Lung (tissue), 12 donors: Measurements from ENCODE around the gene ANTXRL. TPM values are rescaled to one million over a fixed set of nuclear protein-coding genes. Genes with fewer than 3 reads are reported as not detected.
A peak's percentile ranks its signal among the peaks of the same experiment; 100 is the strongest.
"Not testable (repeated sequence)": the region's sequence is repeated elsewhere in the genome, so short reads cannot be mapped to it uniquely, and the experiment has no call there.

ENCODE experiments used
- ATAC-seq: fragments of 200-7000 bp; cut with Tn5 transposase; one replicate; pipeline ENCODE4 v1.9.1; 2020; ENCODE audit warnings: moderate number of reproducible peaks; ENCODE audit not compliant: insufficient read depth, low FRiP score
- DNase-seq, 3 donors: peaks; one replicate each; pipeline ENCODE4 v3.0.0-alpha.2; 2013 to 2017
- H3K27ac ChIP-seq, 2 donors: one replicate each; pipeline ENCODE4 v1.5.1; 2013; ENCODE audit warnings: mild to moderate bottlenecking in 2 of 2, moderate library complexity in 2 of 2, control low read depth in 1 of 2, inconsistent platforms in 1 of 2, low read depth in 1 of 2, low read length in 1 of 2
- H3K27me3 ChIP-seq, 3 donors: one replicate each; pipeline ENCODE4 v1.5.1; 2013; ENCODE audit warnings: low read length in 2 of 3; ENCODE audit not compliant: control insufficient read depth in 3 of 3, insufficient read depth in 3 of 3
- H3K36me3 ChIP-seq, 4 donors: one replicate each; pipeline ENCODE4 v1.5.1; 2013; ENCODE audit warnings: low read length in 4 of 4, mild to moderate bottlenecking in 1 of 4, moderate library complexity in 1 of 4; ENCODE audit not compliant: control insufficient read depth in 4 of 4, insufficient read depth in 4 of 4
- H3K4me1 ChIP-seq, 5 donors: one replicate each; pipeline ENCODE4 v1.5.1; 2013; ENCODE audit warnings: low read length in 5 of 5, mild to moderate bottlenecking in 2 of 5, moderate library complexity in 1 of 5; ENCODE audit not compliant: control insufficient read depth in 5 of 5, insufficient read depth in 5 of 5
- H3K4me3 ChIP-seq: one replicate; pipeline ENCODE4 v1.5.1; 2013; ENCODE audit warnings: mild to moderate bottlenecking, control low read depth, moderate library complexity
- H3K9ac ChIP-seq, 2 donors: one replicate each; pipeline ENCODE4 v1.5.1; 2013; ENCODE audit warnings: low read length in 2 of 2, control low read depth in 1 of 2; ENCODE audit not compliant: insufficient read depth in 1 of 2
- H3K9me3 ChIP-seq, 4 donors: one replicate each; pipeline ENCODE4 v1.5.1; 2013; ENCODE audit warnings: low read length in 3 of 4, mild to moderate bottlenecking in 1 of 4, moderate library complexity in 1 of 4; ENCODE audit not compliant: control insufficient read depth in 4 of 4, insufficient read depth in 3 of 4
- WGBS, 2 donors: extraction: QIAGEN DNeasy Blood & Tissue Kit; methylation state at CpG; one replicate each; pipeline ENCODE4 v1.1.7; 2013; 5-methylcytosine and 5-hydroxymethylcytosine counted together
- polyA plus RNA-seq, 2 donors: library from polyadenylated mRNA; stranded (reverse); fragments of 200-250 nt; gene quantifications; one replicate each; pipeline ENCODE4 v1.2.1, GENCODE V29; 2013
- total RNA-seq, 2 donors: library from RNA; depleted of rRNA in 1 of 2; stranded (reverse); fragments of >200 nt in 1 of 2; gene quantifications; one replicate each; pipeline ENCODE4 v1.2.1, GENCODE V29; 2014 to 2021
- TF ChIP-seq, protein P1 (sequence below): IDR thresholded peaks from 2 replicates; pipeline ENCODE4 v1.5.1; 2012; ENCODE audit warnings: mild to moderate bottlenecking; ENCODE audit errors: control extremely low read depth, extremely low read depth
- donor health status: control.
- donor health status: control.
- donor health status: Bipolar disorder and iron deficiency.
- donor health status: healthy.
- donor health status: DM: yes; HTN: yes; CAD: no.

The ANTXRL gene
- total and polyA plus RNA-seq, 4 donors = not detected

DNA sequence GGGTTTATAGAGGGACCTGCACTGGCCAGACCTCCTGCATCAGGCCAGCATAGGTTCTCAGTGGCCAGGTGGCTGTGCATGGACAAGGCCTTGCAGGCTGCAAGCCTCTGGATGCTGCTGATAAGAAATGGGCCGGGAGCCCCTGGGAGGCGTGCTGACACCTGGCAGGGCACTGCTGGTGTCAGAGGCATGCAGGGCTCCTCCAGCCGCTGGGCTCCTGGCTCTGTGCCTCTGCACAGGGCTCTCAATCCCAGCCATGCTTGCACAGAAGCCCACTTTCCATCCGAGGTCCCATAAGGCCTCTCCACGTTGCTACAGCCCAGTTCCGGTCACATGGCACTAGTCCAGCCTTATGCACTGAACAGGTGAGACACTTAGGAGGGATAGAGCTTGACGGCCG, 27.3 kb downstream of the ANTXRL start:
- Histone ChIP-seq H3K27ac (no peak overlapping the region), H3K4me1 (peaks cover 1 to 6% (median 5%) of the 10 kb centered on the region in 5 donors), H3K27me3 (no peaks in the 10 kb centered on the region), H3K9ac (no peak overlapping the region), H3K36me3 (no peaks in the 10 kb centered on the region), H3K4me3 (no peak overlapping the region), H3K9me3 (no peaks in the 10 kb centered on the region)
- WGBS, 2 donors = 86 to 90% methylated on average over 8 of the region's 8 CpGs
- DNase-seq = peak in 1 of 3 donors; percentile 7
- no peak for ATAC-seq
- TF ChIP-seq, protein P1, sequence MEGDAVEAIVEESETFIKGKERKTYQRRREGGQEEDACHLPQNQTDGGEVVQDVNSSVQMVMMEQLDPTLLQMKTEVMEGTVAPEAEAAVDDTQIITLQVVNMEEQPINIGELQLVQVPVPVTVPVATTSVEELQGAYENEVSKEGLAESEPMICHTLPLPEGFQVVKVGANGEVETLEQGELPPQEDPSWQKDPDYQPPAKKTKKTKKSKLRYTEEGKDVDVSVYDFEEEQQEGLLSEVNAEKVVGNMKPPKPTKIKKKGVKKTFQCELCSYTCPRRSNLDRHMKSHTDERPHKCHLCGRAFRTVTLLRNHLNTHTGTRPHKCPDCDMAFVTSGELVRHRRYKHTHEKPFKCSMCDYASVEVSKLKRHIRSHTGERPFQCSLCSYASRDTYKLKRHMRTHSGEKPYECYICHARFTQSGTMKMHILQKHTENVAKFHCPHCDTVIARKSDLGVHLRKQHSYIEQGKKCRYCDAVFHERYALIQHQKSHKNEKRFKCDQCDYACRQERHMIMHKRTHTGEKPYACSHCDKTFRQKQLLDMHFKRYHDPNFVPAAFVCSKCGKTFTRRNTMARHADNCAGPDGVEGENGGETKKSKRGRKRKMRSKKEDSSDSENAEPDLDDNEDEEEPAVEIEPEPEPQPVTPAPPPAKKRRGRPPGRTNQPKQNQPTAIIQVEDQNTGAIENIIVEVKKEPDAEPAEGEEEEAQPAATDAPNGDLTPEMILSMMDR = no peak

DNA sequence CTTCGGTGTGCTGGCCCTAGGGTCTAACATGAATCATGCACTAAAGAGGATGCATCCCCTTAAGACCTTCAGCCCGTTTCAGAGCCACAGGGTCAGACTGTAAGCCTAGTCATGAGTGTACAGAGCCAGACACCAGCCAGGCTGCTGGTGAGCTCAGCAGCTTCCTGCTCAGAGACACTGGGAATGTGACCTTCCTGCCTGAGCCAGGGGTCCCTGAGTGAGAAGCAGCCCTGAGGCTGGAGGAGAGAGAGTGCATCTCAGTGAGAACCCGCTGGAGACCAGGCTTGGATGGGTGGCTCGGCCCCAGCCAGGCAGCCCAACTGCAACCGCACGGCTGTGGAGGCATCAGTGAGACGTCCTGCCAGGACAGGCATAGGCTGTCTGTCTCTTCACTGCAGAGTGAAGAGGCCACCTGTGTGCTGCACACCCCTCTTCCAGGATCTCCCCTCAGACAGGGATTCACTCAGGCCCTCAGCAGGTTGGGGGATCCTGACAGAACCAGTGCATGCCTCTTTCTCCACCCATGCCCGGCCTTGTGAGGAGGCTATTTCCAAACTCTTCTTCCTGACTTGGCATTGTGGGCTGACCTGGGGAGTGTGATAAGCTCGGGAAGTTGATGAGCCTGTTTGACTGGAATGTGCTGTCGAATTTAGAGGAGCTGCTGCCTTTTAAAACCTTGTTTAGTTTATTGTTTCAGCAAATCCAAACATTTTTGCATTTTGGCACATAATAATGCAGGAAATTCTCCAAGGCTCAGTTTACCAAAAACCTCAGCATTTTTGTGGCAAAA, 28.5 kb downstream of the ANTXRL start:
- not testable (repeated sequence) for H3K4me3 ChIP-seq, H3K9me3 ChIP-seq, H3K27me3 ChIP-seq, H3K27ac ChIP-seq, H3K4me1 ChIP-seq, H3K36me3 ChIP-seq, H3K9ac ChIP-seq
- DNase-seq = peak; percentile 23 to 56 (median 51)
- ATAC-seq = peak; percentile 41
- WGBS, 2 donors = 69 to 71% methylated on average over 10 of the region's 10 CpGs

DNA sequence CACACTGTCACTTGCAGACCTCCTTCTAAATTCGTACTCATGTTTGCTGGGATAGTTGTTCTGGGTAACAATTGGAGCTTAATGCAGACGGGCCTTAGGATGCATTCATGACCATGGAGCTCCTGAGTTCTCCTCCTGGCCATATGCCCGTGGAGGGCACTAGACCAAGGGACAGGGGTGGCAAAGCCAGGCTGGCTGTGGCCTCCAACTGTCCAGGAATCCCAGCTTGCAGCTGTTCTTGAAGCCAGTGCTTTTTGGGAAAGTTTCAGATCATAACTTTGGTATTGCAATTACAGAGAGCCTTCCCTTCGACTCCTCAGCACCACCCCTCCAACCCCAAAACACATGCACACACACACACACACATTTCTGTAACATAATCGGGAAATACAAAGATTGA, 30.6 kb downstream of the ANTXRL start:
- Histone ChIP-seq H3K9me3 (no peaks in the 10 kb centered on the region), H3K27ac (no peak overlapping the region), H3K27me3 (no peaks in the 10 kb centered on the region), H3K36me3 (no peaks in the 10 kb centered on the region), H3K4me3 (no peak overlapping the region), H3K4me1 (peaks cover 1 to 7% (median 6%) of the 10 kb centered on the region in 5 donors), H3K9ac (no peak overlapping the region)
- ATAC-seq (no peak), DNase-seq (no peak)
- TF ChIP-seq, protein P1 = no peak
- 69 to 77% methylated on average over 5 of the region's 5 CpGs for WGBS, 2 donors

DNA sequence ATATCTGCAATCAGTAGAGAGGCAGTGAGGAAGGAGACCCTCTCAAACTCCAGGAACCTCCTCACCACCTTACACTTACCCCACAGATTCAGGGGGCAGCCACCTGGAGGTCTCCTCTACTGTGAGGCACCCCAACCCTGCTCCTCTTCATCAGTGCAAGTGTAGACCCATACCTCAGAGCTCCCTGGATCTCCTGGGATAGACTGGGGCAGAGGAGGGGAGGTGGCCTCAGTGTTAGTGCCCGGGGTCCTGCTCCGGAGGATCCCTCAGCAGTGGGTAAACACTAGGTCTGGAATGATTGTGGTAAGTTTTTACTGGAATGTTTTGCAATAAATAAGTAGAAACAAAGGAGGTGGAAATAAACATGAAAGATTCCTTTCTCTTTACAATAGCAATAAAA, 31.1 kb downstream of the ANTXRL start:
- Histone ChIP-seq H3K4me3 (no peak overlapping the region), H3K4me1 (peaks cover 1 to 7% (median 6%) of the 10 kb centered on the region in 5 donors), H3K27ac (no peak overlapping the region), H3K27me3 (no peaks in the 10 kb centered on the region), H3K9ac (no peak overlapping the region), H3K9me3 (no peaks in the 10 kb centered on the region), H3K36me3 (no peaks in the 10 kb centered on the region)
- TF ChIP-seq, protein P1 = no peak
- no peak for ATAC-seq
- DNase-seq = no peak
- WGBS, 2 donors = 88 to 90% methylated on average over 2 of the region's 2 CpGs
